Brain pericyte (primary cell): ENCODE data around the gene TSSK2.
"Not testable (repeated sequence)": the region's sequence is repeated elsewhere in the genome, so short reads cannot be mapped to it uniquely, and the experiment has no call there.

Experiments used
- DNase-seq: peaks from one replicate; pipeline ENCODE4 v3.0.0-alpha.2; 2012; ENCODE audit warnings: low read depth, low spot score

Gene TSSK2

GRCh38 chr22:19143212-19143611 lies 12.1 kb downstream of the TSSK2 start:
- DNase-seq: no peak

GRCh38 chr22:19143967-19144400 lies 12.9 kb downstream of the TSSK2 start:
- DNase-seq: no peak

GRCh38 chr22:19146215-19146968 lies 15.3 kb downstream of the TSSK2 start:
- DNase-seq: no peak

- no peak for DNase-seq
Measured at GRCh38 chr22:19147195-19147780, 16.2 kb downstream of the TSSK2 start.

- no peak for DNase-seq
Measured at GRCh38 chr22:19148417-19149046, 17.4 kb downstream of the TSSK2 start.

- DNase-seq: no peak
Measured at GRCh38 chr22:19149047-19149883, 18.2 kb downstream of the TSSK2 start.

GRCh38 chr22:19149991-19150390 lies 18.9 kb downstream of the TSSK2 start, which contains the start of gene GSC2:
GSC2 (minus strand) TSS chr22:19150292; CDS start chr22:19150283, 9 bp downstream.
- no peak for DNase-seq

GRCh38 chr22:19150482-19151328 lies 19.6 kb downstream of the TSSK2 start:
- DNase-seq: no peak

- DNase-seq: no peak
Measured at GRCh38 chr22:19151329-19152191, 20.5 kb downstream of the TSSK2 start.

GRCh38 chr22:19152942-19153883 lies 22.1 kb downstream of the TSSK2 start:
- DNase-seq: no peak

- not testable (repeated sequence) for DNase-seq
Measured at GRCh38 chr22:19156109-19156508, 25.0 kb downstream of the TSSK2 start.

GRCh38 chr22:19158649-19159048 lies 27.5 kb downstream of the TSSK2 start:
- DNase-seq: not testable (repeated sequence)

- DNase-seq: no peak
Measured at GRCh38 chr22:19164425-19164824, 33.3 kb downstream of the TSSK2 start.

GRCh38 chr22:19166421-19166820 lies 35.3 kb downstream of the TSSK2 start:
- no peak for DNase-seq

GRCh38 chr22:19167106-19167869 lies 36.2 kb downstream of the TSSK2 start:
- DNase-seq: no peak

GRCh38 chr22:19168088-19168890 lies 37.2 kb downstream of the TSSK2 start:
- DNase-seq: no peak
